ENCODE data around the gene RPS6KA2.
"Not testable (repeated sequence)": the region's sequence is repeated elsewhere in the genome, so short reads cannot be mapped to it uniquely, and the experiment has no call there.

The RPS6KA2 gene

DNA sequence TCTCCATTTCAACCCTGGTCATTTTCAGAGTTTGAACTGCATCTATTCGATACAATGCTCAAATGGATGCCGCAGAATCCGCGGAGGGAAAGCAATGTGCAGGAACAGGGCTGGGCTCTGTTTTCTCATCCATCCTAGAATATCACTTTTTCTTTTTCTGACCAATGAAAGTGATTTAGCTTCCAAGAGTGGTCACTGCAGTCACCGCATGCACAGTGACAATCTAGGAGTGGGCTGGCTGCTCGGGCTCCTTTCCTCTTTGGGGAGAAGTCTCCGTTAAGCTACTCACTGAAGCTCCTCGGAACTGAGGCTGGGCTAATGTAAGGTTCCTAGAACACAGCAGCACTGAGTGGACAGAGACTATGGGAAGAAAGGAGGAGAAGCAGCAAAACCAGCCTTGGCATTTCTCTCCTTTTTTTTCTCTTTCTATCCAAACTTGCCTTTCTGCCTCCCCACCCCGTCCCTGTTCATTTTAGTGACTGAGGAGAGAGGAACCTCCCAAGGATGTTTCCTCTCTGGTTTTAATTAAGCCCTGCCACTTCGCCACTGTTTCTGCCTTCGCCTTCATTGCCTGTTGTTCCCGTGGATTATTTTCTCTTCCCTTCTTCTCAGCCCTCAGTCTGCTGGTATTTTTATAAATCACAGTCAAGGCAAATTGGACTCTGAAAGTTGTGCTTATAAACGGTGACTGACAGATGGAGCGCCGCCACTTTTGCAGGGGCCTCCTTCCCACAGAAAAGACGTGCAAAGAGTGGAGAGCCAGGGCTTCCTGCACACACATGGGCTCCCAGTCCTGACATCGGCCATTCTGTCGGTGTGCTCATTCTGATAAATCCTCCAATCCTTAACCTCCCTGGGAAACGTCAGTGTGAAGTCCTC lies 81.7 kb downstream of the RPS6KA2 start:
- no peak for DNase-seq

DNA sequence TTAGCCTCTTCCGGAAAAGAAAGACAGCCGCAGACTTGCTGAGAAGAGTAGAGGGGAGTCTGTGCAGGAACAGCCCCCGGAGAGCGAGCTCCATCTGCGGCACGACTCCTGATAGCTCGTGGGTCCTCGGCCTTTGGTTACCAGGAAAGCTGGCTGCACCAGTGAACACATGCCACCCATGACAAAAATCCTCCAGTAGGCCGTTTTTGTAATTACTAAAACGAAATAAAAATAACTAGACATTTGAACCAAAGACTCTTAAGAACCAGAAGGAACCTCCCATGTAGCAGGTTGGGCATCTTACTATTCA lies 82.8 kb downstream of the RPS6KA2 start:
- DNase-seq = no peak

DNA sequence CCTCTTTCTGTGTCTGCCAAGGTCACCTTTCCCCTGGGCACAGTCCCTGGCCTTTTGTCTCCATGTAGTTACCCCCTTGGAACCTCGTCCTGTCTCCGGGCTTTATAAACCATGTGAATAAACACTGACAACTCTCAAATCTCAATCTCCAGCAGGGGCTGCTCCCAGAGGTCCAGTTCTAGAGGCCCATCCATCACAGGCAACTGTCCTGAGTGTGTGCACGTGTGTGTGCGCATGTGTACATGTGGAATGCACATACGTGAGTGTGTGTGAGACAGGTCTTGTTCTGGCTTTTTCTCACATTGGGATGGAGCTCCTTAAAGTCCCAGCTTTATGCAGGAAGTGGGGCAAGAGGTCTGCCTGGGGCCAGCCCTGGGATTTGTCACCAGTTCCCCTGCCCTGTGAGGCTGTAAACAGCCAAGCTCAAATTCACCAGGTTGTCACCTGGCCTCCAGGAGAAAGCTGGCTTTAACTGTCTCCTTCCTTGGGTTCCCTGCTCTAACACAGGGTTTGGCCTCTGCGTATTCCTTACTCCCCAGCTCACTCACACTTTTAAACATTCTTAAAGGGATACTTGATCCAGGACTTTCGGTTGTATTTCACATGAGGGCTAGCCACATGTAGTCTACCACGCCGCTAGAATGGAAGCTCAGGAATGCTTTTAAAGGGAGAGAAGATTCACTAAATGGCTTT lies 83.3 kb downstream of the RPS6KA2 start:
- DNase-seq = no peak

DNA sequence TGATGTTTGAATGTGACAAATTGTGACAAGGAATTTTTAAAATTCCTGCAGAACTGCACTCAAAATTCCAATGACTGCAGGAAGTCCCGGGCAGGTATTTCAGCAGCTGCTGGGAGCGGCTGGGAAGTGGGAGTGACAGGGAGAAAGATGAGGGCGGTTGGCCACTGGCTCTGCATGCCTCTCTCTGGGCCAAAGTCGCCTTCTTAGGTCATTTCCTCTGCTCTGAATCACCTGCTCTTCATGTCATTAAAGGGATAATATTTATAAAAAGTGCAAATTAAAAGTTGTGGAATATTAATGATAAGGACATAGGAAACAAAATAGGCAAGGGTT lies 84.5 kb downstream of the RPS6KA2 start:
- DNase-seq = no peak

DNA sequence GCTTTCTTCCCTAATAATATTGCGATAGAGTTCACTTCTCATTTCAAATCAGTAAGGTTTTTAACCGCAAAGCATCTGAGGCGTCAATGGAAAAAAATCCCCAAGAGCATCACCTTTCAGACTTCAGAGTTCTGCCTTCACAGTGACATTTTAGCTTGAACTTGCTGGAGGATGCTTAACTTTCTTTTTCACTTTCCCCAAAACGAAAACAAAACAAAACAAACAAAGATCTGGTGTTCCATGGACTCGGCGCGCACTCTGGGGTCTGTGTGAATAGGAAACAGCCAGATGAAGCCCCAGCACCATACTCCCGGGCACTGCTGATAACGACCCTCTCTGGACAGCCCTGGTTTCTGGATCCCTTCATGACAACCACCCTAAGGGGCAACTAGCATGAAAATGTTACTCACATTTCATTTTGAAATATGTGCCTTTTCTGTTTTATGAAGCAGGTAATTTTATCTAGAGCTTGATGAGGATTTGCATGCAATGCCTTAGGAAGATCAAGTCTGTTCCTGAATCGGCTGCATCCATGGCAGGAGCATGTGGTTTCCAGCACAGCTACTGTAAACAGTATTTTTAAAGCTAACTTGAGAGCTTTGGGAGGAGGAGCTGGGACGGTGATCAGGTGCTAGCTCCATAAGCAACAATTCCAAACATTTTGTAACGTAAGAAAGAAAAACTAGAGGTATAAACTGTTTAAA lies 85.0 kb downstream of the RPS6KA2 start:
- DNase-seq = no peak

DNA sequence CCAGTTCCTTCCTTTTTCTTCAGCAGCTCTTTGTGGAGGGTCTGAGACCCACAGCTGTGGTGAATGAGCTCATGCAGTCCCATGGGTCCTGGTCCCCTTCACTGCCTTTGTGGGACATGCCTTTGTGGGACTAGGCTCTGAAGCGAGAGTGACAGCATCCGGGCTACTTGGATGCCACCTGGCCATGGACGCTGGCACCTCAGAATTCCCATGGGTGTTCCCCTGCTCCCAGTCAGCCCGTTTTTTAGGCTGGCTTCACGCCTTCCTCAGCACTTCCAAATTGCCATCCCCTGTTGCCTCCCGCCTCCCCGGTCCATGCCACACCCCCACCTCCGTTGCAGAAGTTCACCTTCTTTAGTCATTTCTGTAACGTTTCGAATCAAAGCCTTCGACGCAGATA lies 85.7 kb downstream of the RPS6KA2 start:
- no peak for DNase-seq

DNA sequence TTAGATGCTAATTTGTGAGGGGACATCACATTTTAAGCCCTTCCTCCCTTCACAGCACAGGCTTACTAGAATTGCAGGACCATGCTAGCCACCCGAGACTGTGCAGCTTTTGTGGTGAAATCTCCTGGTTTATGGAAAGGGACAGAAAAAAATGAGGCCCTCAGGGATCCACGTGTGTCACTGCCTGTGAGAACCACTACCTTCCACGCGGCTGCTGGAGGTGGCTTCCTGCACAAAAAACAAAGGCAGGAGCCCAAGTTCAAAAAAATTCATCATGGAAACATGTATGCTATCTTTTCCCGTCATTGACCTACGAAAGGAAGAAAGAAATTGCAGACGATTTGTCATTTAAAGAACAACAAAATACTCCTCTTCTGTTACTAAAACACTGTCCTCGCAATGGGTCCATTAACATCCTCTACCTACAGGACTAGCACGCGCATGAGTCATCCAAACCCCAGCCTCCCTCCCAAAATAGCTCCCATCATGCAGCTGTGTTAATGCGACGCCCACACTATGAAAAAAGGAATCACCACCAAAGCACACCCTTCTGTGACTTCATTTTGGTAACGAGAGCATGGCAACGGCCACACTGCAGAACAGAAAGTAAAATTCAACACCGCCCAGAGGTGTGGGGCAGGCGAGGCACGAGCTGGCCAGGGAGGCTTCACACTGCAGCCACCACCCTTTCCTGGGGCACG lies 86.3 kb downstream of the RPS6KA2 start:
- no peak for DNase-seq

DNA sequence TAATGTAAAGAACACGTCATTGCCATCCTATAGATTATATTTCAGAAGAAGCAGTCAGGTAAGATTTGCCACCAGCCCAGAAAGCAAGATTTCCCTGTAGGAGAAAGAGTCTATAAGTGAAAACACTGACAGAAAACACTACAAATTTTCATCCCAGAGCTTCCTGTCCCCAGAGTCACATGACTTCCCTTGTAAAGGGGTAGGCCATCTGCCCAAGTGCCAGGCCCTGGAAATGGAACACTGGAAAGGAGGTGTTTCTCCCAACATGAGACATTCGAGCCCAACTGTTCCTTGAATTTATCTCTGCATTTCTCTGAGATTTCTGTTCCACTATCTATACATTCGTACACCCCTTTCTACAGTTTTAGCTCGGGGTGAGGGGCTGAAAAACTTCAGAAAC lies 87.5 kb downstream of the RPS6KA2 start:
- DNase-seq = peak in 1 of 2 experiments; percentile 26

DNA sequence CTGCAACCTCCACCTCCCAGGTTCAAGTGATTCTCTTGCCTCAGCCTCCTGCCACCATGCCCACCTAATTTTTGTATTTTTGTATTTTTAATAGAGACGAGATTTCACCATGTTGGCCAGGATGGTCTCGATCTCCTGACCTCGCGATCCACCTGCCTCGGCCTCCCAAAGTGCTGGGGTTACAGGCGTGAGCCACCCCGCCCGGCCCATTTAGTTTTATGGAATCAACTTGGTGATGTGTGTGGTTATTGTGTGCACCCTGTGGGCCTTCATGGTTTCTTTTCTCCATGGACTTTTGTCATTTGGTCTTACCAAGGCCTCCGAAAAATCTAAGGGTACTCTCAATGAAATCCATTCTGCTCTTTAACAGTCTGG lies 88.1 kb downstream of the RPS6KA2 start:
- DNase-seq = not testable (repeated sequence)

DNA sequence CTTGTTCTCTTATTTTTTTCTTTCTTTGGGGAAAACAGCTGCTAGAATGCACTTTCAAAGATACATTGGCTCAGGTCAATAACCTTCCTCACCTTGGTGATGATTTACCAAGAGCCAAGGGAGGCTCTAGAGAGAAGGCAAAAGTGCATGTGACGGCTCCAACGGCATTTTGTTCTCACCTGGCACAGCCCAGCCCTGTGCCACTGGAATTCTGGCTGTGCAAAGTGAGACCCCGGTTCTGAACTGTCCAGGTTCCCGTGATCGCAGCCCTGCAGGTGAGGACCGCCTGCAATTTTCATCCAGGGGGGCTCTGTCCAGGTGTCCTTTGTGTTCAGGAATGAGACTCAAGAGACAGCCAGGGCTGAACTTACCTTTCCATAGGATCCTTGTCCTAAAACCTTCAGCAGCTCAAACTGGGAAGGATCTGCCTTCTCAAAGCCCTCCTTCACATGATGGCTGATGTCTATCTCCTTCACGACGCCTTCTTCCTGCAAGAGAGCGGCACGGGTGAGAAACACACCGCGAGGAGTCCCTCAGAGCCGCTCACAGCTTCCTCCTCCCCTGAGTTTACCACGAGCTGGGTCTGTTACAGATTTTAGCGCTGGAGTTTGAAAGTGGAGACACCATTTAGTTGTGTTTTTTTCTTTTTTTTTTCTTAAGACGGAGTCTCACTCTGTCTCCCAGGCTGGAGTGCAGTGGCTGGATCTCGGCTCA lies 88.6 kb downstream of the RPS6KA2 start:
- DNase-seq = no peak

DNA sequence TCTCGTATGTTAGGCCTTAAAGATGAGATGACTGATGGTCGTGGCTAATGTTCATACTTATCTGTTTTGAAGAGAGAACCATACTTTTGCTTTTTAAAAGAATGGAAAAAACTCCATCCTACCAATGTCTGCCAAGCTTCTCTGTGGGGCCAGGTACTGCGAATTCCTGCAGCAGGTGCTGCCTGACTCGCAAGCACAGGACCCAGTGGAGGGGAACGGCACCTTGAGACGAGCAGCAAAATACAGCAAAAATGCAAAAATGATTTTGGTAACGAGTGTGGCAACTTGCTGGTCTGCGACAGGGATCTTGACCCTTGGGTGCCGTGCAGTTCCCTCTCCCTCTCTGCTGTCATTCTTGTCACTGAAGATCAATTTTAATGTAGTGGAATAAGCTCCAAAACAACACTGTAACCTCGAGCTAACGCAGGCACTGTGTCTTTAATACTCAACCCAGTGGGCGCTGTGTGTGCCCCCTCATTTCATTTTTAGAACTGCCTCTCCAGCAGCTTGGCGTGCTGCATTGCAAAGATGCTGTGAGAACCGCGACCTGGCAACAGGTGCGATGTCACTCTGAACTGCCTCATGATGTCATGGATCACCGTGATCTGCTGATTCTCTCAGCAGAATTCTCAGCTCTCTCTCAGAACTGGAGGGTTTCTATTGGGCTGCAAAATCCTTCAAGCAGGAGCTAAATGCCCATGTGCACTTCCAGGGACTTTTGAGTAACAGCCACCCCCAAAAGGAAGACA lies 92.2 kb downstream of the RPS6KA2 start:
- DNase-seq = no peak

DNA sequence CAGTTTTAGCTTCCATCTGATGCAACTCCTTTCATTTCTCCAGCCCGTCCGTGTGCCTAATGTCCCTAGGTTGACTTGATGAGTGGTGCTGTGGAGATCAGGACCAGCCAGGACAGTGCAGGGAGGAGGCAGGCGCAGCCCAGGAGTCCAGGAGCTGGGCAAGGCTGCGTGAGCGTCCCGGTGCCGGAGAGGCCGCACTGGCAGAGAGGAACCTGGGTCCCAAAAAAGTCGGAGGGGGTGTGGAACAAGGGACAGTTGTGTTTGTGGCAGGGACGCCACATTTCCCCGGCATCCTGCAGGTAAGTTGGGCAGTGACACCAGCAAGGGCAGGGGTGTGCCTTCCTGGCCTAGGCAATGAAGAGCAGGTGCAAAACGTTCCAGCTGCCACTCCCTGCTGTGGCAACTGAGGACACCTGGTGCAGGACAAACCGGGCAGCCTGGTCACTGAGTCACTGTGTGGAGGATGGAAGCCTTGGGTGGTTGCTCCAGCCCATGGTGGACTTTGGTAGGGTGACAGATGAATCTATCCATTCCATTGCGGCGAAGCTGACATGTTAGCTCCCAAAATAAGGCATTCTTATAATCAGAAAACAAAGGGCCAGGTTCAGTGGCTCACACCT lies 93.7 kb downstream of the RPS6KA2 start:
- no peak for DNase-seq

DNA sequence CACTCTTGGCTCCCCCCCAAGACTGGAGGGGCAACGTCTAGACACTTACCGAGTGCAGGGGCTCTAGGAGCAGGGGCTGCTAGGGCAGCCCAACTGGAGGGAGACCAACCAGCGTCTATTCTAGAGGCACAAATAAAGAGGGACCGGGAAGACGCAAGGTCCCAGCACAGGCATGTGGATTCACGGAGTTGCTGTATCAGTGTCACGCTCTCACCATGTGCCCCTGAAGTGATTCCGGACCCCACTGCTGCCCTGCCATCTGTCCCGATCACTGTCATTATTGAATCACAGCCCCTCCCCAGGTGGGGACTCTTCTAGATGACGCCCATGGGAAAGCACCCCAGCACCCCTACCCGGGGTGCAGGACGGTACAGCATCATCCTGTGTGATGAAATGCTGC lies 94.7 kb downstream of the RPS6KA2 start:
- no peak for DNase-seq

DNA sequence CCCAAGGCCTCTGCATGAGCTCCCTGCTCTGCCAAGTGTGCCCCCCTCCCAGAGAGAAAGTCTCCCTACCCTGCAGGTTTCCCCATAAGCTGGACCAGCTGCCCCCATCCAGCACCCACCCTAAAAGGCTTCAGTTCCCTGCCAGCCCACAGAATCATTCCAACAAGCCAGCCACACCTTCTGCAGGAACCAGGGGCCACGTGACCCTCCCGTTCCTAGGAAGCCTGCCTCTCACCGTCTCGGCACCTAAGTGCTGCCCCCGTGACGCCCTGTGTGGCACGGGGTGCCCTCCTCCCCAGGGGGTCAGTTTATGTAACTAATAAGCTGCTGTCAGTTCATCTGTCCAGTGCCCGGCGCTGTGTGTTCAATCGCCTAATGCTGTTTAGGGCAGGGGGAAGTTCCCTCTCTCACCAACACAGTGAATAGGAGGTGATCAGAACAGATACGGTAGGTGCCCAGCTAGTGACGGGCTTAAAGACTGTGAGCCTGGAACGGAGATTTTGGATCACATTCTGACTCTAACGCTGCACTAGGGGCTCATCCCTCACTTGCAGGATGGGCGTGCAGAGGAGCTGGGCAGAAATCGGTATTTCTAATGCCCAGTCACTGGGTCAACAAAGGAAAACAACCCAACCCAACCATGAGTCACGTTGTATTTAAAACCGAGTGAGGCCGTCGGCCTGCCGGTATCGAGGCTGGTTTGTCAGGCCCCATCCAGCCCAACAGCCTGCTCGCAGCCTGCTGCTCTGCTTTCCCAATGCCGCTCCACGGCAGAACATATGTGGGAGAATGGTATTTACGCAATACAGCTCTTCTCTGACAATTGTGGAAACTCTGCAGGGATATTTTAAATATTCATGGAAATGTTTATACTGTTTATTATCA lies 96.6 kb downstream of the RPS6KA2 start:
- no peak for DNase-seq

DNA sequence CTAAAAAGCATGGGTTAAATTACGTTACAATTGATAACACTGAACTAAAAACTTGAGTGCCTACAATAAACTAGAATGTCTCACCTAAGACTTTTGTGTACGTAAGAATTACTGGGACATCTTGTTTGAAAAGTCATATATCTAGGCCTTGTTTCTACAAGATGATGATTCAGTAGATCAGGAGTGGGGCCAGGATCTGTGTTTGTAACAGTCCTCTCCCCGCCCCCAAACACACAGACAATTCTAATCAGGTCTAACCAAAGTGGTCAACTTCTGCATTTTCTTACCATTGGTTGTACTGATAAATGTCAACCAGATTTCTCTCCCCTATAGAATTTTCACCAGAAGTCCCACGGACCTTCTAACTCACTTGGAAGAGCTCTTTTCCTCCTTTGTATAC lies 97.5 kb downstream of the RPS6KA2 start:
- no peak for DNase-seq

DNA sequence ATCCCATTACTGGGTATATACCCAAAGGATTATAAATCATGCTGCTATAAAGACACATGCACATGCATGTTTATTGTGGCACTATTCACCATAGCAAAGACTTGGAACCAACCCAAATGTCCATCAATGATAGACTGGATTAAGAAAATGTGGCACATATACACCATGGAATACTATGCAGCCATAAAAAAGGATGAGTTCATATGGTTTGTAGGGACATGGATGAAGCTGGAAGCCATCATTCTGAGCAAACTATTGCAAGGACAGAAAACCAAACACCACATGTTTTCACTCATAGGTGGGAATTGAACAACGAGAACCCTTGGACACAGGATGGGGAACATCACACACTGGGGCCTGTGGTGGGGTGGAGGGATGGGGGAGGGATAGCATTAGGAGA lies 98.0 kb downstream of the RPS6KA2 start:
- not testable (repeated sequence) for DNase-seq

DNA sequence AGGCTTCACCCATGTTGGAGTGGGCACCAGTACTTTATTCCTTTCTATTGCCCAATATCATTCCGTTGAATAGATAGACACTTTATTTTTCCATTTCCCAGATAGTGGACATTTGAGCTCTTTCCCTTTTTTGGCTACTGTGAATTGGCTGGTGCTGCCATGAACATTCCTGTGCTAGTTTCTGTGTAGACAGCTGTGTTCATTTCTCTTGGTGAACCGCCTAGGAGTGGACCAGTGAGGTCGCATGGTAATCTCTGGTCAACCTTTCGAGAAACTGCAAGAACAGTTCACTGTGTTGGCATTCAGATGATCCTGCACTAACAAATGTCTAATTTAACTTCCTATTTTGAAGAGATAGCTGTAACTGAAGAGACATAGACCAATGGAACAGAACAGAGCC lies 99.2 kb downstream of the RPS6KA2 start:
- no peak for DNase-seq

DNA sequence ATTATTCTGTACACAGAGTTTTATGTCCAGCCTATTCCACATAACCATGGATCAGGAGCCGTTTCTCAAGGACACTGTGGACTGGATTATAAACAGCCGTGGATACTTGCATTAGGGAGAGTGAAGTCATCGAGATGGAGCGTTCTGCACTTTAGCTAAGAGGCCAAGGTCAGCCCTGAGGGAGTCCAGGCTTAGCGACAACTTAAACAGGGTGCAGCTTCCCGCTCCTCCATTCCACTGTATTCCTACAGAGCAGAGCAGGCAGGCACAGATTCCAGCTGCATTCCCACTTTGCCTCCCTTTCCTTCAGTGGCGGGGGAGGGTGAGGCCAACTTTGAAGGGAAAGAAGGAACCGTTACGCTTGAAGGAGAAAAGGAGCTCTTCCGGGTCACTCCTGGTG lies 100.1 kb downstream of the RPS6KA2 start:
- DNase-seq = no peak

DNA sequence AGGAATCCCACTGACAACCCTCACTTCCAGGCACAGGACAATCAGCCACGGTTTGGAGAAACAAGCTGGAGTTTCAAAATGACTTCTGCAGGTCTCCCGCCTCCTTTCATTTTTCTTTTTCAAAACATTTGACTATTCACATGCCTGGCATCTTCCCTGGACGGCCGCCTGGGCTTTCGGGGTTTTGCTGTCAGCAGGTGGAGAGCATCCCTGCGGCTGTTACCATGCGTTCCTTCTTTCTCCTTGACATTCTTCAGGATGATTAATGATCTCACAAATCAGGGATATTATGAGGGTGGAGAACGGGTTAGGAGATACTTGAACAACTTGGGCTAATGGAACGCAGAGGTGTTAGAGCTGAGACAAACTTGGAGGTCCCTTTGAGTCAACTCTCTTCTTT lies 101.5 kb downstream of the RPS6KA2 start:
- DNase-seq = no peak

DNA sequence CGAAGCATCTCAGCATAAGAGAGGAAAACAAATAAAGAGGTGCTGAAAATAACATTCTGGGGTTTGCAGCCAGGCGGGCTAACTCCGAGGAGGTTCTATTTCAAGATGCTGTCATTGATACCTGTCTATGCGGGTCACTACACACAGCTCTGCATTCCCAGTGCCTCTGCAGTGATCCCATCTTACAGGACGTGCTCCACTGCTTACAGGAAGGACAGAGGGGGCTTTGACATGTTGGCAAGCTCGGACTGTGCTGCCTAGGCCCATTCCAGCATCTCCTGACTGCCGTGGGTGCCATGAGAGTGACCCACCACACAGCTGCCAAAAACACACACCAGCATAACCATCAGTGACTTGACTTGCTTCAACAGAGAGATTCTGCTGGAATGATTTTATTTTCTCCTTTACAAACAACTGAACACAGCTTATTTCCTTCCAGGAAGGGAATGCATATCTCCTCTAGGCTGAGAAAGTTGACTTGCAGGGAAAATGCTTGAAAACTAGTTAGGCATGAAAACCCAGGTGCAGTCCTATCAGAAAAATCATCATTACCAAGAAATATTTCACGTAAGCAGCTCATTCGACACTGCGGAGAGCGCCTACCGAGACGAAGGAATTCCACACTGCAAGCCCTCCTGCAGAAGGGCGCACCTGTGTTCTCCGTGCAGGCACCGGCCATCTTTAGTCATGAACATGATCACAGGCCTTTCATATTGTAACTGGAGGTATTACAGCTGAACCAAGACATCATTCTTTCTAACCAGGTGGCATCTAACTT lies 103.1 kb downstream of the RPS6KA2 start:
- DNase-seq = no peak

All from NCI-H524 (cell line).